IPS-18c (cell line): ENCODE measurements around the gene SLC11A2.
"Not testable (repeated sequence)": the region's sequence is repeated elsewhere in the genome, so short reads cannot be mapped to it uniquely, and the experiment has no call there.

ENCODE experiments used
- H3K4me3 ChIP-seq: 2 replicates; pipeline ENCODE4 v1.7.0; 2013; ENCODE audit warnings: low read depth, mild to moderate bottlenecking, low read length, moderate library complexity; ENCODE audit not compliant: insufficient read depth
- H3K9me3 ChIP-seq: one replicate; pipeline ENCODE4 v1.6.1; 2013; ENCODE audit warnings: mild to moderate bottlenecking, low read length, moderate library complexity; ENCODE audit not compliant: control insufficient read depth, insufficient read depth

SLC11A2 gene

DNA sequence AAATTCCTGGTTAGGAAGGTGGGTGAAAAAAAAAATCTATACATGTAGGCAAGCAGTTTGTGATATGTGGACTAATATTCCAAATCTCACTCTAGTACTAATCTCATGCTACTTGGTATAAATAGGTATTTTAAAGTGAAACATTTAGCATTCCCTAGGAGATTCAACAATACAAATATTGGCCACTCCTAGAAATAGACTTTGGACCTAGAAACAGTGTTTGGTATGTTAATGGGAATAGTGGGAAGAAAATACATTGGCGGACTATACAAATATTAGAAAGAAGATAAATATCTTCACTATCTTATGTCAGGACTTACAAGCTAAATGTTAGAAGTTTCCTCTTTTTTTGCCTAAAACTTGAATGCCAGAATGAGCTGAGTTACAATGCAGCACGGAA, 45.6 kb downstream of the SLC11A2 start:
- Histone ChIP-seq H3K9me3 (no peaks in the 10 kb centered on the region), H3K4me3 (no peak overlapping the region)

DNA sequence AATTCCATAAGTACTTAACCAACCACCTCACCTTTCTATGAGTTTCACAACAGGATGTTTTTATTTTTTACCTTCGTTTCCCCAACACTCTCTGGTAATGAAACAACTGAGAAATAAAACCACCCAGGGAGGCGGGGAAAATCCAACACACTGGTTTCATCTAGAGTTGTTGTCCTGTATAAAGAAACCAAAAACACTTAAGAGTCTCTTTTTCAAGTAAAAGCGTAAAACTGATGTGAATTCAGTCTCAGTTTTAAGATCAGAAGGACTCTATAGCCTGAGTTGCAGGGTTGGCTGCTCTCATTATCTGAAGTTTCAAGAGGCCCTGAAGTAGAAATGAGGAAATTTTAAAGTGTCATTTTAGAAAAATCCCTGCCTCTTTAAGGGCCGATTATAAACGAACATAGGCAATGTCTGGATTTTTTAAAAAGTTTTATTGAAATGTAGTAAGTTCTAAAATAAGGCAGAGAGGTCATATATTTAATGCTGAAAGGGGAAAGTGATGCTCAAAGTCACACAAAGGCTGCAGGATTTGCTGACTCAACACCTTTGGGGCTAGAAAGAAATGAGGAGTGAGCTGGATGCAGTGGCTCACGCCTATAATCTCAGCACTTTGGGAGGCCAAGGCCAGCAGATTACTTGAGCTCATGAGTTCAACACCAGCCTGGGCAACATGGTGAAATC, 46.7 kb downstream of the SLC11A2 start:
- H3K4me3 ChIP-seq: no peak overlapping the region
- no peaks in the 10 kb centered on the region for H3K9me3 ChIP-seq

DNA sequence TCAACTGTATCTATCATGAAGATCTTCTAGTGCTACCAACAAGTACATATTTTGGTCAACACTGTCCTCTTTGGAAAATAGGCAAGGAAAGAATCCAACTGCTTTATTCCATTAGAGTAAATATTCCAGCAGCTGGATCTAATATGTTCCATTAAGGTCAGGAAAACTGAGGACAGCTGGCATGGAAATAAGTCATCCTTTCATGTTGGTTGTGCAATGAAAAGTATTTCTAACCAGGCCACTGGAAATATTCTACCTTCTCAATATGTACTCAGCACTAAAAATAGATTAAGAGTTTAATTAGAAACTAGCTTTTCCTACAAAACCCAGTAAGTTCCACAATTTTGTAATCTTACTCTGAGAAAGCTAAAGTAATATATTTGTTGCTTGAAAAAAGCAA, 54.2 kb downstream of the SLC11A2 start:
- Histone ChIP-seq H3K4me3 (no peak overlapping the region), H3K9me3 (peaks cover 5% of the 10 kb centered on the region)

DNA sequence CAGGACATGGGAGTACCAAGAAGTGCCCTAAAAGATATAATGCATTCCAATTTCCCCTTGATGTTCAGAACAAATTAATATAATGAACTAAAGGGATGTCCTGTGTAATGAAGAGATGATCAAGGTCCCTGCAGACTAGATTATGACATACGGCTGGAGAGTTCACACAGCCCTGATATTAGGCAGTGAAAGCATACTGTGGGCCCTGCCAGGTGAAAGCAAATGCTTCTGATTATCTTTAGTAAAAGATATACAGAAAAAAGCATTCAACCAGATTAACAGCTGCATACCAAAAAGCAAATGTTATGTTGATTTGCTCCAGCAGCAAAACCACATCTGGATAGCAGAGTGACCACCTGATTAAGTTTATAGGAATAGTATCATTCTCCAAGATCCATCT, 61.8 kb downstream of the SLC11A2 start:
- no peak overlapping the region for H3K4me3 ChIP-seq
- H3K9me3 ChIP-seq: no peaks in the 10 kb centered on the region

DNA sequence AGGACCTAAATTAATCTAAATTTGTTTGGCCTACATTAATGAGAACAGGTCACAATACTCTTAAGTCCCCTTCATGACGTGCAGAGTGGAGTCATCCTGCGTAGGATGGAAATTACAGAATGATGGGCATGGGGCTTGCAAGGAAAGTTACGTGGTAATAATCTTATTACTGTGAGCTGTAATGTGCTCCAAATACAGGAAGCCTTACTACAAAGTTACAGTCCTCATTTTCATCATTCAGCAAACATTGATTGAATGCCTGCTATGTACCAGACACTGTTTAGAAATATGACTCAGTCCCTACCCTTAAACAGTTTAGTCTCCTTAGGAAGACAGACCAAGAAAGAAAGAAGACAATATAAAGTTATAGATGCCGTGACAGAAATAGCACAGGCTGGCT, 64.5 kb downstream of the SLC11A2 start:
- Histone ChIP-seq H3K4me3 (no peak overlapping the region), H3K9me3 (no peaks in the 10 kb centered on the region)

DNA sequence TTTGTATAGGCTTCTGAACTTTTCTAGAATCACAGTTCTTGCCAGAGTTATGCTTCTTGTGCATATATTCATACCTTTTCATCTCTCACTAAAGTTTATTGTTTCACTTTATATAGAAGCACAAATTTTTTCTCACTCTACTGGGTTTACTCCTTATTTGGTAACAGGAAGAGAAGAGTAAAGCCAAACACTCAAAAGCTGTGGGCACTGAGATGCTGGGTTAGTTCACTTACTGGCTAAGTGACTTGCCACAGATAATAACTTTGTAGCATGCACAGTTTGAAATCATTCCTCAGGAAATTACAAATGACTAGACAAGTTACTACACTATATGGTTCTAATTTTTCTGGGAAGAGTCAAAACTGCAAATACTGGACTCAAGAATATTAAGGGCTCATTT, 66.1 kb downstream of the SLC11A2 start:
- Histone ChIP-seq H3K4me3 (no peak overlapping the region), H3K9me3 (no peaks in the 10 kb centered on the region)

DNA sequence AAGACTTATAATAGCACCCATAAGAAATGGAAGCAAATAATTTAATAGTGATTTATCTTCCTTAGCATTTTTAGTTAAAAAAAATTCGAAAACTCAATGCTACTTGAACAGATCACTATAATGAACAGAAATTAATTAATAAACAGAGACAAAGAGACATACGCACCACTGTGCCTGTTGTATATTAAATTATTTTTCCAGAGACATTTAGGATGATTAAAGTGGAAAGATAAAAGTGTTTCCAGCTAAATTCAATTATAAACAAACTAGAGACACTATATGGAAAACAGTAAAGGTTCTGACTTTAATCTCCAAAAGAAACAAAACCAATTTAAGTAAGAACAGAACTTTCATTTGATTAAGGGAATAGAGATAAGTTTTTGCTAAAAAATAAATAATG, 70.5 kb downstream of the SLC11A2 start:
- H3K9me3 ChIP-seq: no peaks in the 10 kb centered on the region
- H3K4me3 ChIP-seq: no peak overlapping the region

DNA sequence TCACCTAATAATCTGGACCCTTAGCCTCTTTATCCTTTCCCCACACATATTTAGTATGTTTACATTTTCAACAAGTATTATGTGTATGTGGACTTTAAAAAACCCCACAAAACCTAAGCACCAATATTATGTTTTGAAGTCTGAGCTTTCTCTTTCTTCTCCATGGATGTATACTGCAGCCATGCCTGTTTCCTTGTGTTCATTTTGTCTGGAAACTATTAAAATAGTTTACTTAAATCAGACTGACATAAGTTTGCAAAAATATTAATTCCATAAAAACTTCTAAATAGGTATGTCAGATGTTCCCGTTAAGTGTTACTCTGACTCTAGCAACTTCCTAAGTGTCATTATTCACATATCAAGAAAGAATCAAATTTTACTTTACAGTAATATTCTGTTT, 70.9 kb downstream of the SLC11A2 start:
- Histone ChIP-seq H3K4me3 (no peak overlapping the region), H3K9me3 (no peaks in the 10 kb centered on the region)

DNA sequence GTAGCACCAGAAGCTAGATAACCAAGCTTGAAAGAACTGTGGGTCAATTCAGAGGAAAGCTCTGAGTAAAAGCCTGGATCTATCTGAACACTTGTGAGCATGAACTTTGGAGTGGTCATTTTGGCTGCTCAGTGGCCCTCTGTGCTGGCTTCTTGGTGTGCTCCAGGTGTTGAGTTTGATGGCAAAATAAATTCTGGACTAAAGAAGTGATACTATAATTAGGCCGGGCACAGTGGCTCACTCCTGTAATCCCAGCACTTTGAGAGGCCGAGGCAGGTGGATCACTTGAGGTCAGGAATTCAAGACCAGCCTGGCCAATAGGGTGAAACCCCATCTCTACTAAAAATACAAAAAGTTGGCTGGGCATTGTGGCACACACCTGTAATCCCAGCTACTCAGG, 71.4 kb downstream of the SLC11A2 start:
- H3K4me3 ChIP-seq, H3K9me3 ChIP-seq: not testable (repeated sequence)

DNA sequence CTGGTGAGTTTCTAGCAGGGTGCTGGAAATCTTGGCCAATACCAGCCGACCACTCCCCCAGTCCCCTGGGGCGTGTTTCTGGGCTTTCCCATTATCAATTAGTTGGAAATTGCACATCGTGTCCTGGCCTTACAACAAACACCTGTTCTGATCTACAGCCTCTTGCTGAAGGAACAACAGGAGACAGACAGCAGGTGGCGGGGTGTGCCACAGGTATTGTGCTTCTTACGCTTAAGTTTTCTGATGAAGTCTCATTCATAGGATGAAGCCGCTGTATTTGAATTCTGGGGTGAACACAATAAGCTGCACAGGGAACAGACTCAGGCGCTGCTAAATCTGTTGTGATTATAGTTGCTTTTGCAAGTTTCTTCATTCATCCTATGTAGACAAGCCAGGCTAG, 73.1 kb downstream of the SLC11A2 start:
- H3K9me3 ChIP-seq: peaks cover 2% of the 10 kb centered on the region
- no peak overlapping the region for H3K4me3 ChIP-seq

DNA sequence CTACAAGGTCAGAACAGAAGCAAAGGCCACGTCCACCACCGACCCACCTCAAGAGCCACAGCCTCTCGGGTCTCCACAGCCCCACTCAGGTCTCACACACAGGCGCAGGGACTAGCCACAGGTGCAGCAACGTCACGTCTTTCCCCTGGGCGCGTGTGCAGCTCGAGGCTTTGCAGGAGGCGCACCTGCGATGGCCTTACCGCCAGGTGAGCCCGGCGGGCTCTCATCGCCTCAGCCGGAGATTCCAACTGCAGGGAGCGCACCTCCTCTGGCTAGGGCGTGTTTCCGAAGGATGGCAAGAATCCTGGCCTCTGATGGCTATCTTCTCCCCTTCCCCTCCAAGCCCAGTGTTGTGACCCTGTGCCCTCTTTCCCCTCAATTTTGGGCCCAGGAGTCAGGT, 73.7 kb downstream of the SLC11A2 start, which contains the start of gene HIGD1C:
TSS of gene HIGD1C (plus strand) at position 35 of the 400 bp plus-strand sequence. CDS start 1,455 bp downstream, outside the sequence.
- H3K4me3 ChIP-seq: no peak within 1 kb of the TSS
- H3K9me3 ChIP-seq: peaks cover 2% of the 10 kb centered on the region

DNA sequence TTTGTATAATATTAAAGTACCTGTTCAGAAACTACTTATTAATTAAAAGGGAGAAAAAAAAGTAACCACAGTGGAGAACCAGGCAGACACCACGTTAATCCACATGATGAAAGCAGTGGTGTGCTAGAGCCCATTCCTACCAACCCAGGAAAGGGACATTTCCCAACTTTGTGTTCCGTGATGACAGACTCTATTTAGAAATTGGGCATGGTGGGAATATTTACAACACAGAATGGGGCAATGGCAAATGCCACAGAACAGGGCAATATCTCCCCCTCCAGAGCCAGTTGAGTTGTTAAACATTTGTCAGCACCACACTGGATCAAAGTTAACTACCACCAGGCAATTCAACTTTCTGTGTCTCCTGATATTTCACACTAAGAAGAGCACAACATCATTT, 75.1 kb downstream of the SLC11A2 start:
- Histone ChIP-seq H3K9me3 (peaks cover 2% of the 10 kb centered on the region), H3K4me3 (no peak overlapping the region)

DNA sequence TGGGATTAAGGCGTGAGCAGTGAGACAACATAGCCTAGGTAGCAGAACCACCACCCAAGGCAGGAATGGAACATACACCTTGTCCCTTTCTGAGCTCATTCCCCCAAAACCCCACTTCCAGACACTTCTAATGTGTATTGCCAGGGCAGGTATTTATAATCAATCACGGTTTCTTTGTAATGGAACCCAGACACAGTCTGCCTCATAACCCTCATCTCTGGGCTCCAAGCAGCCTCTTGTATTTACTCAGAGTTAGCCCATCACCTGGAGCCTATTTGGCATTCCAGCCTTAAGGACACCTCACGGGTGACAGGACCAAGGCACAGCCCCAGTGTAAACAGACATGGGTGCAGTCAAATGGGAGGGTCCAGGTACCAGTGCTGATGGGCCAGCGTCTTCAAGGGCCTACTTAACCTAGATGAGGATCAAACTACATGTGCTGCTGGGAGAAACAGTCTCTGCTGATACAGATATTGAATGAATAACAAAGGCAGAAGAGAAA, 76.3 kb downstream of the SLC11A2 start:
- H3K4me3 ChIP-seq: no peak overlapping the region
- H3K9me3 ChIP-seq: peaks cover 2% of the 10 kb centered on the region

DNA sequence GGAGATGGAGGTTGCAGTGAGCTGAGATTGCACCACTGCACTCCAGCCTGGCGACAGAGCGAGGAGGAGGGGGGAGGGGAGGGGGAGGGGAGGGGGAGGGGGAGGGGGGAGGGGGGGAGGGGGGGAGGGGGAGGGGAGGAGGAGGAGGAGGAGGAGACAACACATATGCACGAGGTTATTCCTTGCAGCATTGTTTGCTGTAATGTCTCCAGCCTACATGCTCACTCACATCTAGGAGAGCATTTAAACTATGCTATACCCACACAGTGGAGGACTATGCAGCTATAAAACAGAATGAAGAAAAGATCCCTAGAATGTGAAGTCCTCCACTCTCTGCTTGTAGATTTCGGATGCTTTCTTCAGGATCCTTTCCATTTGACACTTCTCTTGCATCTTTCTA, 77.4 kb downstream of the SLC11A2 start:
- H3K9me3 ChIP-seq: peaks cover 2% of the 10 kb centered on the region

DNA sequence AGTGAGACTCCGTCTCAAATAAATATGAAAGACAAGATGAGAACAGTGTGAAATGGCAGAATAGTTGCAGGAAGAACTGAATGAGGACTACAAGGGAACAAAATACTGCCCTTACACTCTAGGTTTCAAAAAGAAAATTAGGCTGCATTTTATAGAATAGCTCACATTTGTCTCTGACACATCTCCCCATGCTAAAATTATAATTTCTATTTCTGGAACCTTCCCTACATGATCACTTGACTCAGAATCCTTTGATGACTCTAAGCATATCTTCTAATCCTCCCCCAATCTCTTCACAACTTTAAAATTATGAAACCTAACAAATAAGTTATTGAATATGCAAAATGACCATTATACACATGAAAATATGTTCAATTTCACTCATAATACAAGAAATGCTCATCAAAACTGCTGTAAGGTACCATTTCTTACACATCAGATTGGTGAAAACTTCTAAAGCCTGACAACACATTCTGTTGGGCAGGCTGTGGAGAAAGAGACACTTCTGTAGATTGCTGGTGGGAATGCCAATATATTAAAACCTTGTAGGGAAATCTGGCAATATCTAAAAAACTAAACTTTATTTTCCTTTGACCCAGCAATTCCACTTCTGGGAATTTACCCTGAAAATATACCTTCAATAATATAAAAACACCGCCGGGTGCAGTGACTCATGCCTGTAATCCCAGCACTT, 78.1 kb downstream of the SLC11A2 start:
- H3K4me3 ChIP-seq: no peak overlapping the region

More for the DNA sequence above, 77.4 kb downstream of the SLC11A2 start:
- H3K4me3 ChIP-seq: no peak overlapping the region

DNA sequence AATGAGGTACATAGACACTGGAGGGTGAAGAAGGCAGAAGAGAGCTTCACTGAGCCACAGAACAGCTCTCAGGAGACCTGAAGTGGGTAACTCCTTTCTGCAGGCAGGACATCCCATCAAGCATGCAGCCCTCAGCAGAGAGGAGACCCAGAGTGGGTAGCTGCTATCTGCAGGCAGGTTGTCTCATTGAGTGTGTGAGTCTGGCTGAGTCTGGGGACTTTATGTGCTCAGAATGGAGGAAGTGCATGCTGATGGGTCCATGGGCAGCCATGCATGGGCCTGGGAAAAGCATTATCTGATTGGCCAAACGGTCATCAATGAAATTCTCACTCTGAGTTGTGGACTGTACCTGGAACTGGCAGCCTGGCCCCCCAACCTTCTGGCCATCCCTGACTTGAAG, 88.5 kb downstream of the SLC11A2 start:
- Histone ChIP-seq H3K9me3 (no peaks in the 10 kb centered on the region), H3K4me3 (no peak overlapping the region)

More for the DNA sequence above, 78.1 kb downstream of the SLC11A2 start:
- peaks cover 2% of the 10 kb centered on the region for H3K9me3 ChIP-seq

DNA sequence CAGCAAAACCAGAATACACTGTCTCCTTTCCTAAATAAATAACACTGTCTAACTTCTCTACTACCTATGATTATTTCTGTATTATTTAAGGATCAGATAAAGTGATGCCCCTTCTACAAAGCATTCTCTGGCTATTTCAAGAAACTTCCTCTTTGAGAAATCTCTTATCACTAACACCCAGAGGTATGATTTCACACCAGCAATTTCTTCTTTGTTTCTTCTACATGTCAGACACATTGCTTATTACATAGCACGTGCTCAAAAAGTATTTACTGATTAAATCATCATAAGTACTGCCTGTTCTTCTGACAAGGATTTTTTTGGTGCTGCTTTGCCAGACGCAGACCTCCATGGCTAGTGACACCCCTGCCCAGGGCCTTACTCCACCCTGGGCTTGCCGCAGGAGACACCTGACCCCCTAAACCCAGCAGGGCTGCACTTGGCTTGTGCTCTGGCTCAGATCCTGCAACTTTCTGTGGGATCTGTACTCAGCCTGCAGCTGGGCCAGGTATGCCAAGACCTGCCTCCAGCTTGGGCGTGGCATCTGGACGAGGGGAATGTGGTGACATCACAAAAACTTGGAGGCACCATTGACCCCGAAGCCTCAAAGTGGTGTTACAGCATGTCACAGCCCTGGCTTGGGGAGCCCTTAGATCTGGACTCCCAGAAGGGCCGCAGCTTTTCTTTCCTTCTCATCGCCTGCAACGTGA, 89.2 kb downstream of the SLC11A2 start:
- Histone ChIP-seq H3K4me3 (no peak overlapping the region), H3K9me3 (no peaks in the 10 kb centered on the region)
